Smooth muscle cell (in vitro differentiated cells): ENCODE measurements around the gene CD177. TPM values are rescaled to one million over a fixed set of nuclear protein-coding genes. Genes with fewer than 3 reads are reported as not detected.
"Not testable (repeated sequence)": the region's sequence is repeated elsewhere in the genome, so short reads cannot be mapped to it uniquely, and the experiment has no call there.

Experiments used
- DNase-seq: peaks from one replicate; lab custom pipeline; 2025; ENCODE audit not compliant: unreplicated experiment; lab: John Stamatoyannopoulos, UW
- H2AFZ ChIP-seq: fragments of 200-600 bp; sonication (generic); 2 replicates; pipeline ENCODE4 v1.6.0; 2016; ENCODE audit warnings: antibody characterized with exemption, low read depth, mild to moderate bottlenecking
- H3F3A ChIP-seq: fragments of 200-600 bp; sonication (generic); 2 replicates; pipeline ENCODE4 v1.6.0; 2017; ENCODE audit warnings: antibody characterized with exemption, low read depth
- H3K27ac ChIP-seq: fragments of 200-600 bp; sonication (generic); 2 replicates; pipeline ENCODE4 v1.5.1; 2016; ENCODE audit warnings: low read depth, mild to moderate bottlenecking
- H3K27me3 ChIP-seq: fragments of 200-600 bp; sonication (generic); 2 replicates; pipeline ENCODE4 v1.6.1; 2016; ENCODE audit warnings: low read depth, mild to moderate bottlenecking
- H3K36me3 ChIP-seq: fragments of 200-600 bp; sonication (generic); 2 replicates; pipeline ENCODE4 v1.5.1; 2016; ENCODE audit warnings: low read depth
- H3K4me1 ChIP-seq: fragments of 200-600 bp; sonication (generic); 2 replicates; pipeline ENCODE4 v1.5.1; 2016; ENCODE audit warnings: low read depth
- H3K4me2 ChIP-seq: fragments of 200-600 bp; sonication (generic); 2 replicates; pipeline ENCODE4 v1.6.0; 2016; ENCODE audit warnings: mild to moderate bottlenecking
- H3K4me3 ChIP-seq: fragments of 200-600 bp; sonication (generic); 2 replicates; pipeline ENCODE4 v1.5.1; 2016; ENCODE audit warnings: mild to moderate bottlenecking
- H3K79me2 ChIP-seq: fragments of 200-600 bp; sonication (generic); 2 replicates; pipeline ENCODE4 v1.6.0; 2016; ENCODE audit warnings: low read depth, mild to moderate bottlenecking
- H3K9ac ChIP-seq: fragments of 200-600 bp; sonication (generic); 2 replicates; pipeline ENCODE4 v1.6.0; 2016; ENCODE audit warnings: low read depth
- H3K9me3 ChIP-seq: fragments of 200-600 bp; sonication (generic); replicated peaks from 2 replicates; pipeline ENCODE4 v1.5.1; 2016; ENCODE audit warnings: low read depth
- H4K20me1 ChIP-seq: fragments of 200-600 bp; sonication (generic); 2 replicates; pipeline ENCODE4 v1.6.0; 2016; ENCODE audit warnings: low read depth
- WGBS: methylation state at CpG from one replicate; pipeline ENCODE4 v1.1.7; 2016; ENCODE audit warnings: low lambda C conversion rate; 5-methylcytosine and 5-hydroxymethylcytosine counted together
- polyA plus RNA-seq: library from polyadenylated mRNA; unstranded; fragments of >200 nt; fragmentation: Nextera tagmentation; extraction: Ambion mirVana; gene quantifications from 2 replicates; pipeline ENCODE4 v1.2.1, GENCODE V29; 2016
- total RNA-seq: library from RNA; depleted of rRNA; stranded (reverse); fragments of >200 nt; gene quantifications from 2 replicates; pipeline ENCODE4 v1.2.3, GENCODE V29; 2014
- TF ChIP-seq, protein P1 (sequence below): fragments of 200-600 bp; sonication (generic); IDR thresholded peaks from 2 replicates; pipeline ENCODE4 v1.5.1; 2017; ENCODE audit warnings: borderline replicate concordance, mild to moderate bottlenecking, antibody characterized with exemption; ENCODE audit not compliant: insufficient read depth, poor library complexity, severe bottlenecking

The CD177 gene
- total and polyA plus RNA-seq, 2 experiments from 2014 or later = not detected

DNA sequence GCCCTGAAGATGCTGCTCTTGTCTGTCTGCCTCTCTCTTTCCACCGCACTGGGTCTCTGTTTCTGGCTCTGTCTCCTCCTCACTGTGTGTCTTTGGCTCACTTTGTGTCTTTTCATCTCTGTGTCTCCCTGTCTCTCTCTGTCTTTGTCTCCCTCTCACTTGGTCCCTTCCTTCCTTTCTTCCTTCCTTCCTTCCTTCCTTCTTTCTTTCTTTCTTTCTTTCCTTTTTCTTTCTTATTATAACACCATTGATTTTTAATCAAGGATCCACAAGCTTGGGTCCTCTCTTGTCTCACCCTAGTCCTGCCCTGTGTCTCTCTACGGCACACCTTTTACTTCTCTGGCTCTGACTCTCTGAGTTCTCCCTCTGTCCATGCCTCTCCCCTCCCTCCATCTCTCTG lies 14.3 kb downstream of the CD177 start:
- Histone ChIP-seq H3K36me3 (no peaks in the 10 kb centered on the region), H3K27me3 (no peaks in the 10 kb centered on the region), H2AFZ (no peak overlapping the region), H3K27ac (no peak overlapping the region), H3K4me2 (no peak overlapping the region), H3F3A (no peaks in the 10 kb centered on the region), H3K79me2 (no peaks in the 10 kb centered on the region), H3K4me1 (no peaks in the 10 kb centered on the region), H3K9me3 (no peaks in the 10 kb centered on the region), H4K20me1 (no peaks in the 10 kb centered on the region), H3K9ac (no peak overlapping the region), H3K4me3 (no peak overlapping the region)
- 79% methylated on average over 2 of the region's 2 CpGs for WGBS
- TF ChIP-seq, protein P1, sequence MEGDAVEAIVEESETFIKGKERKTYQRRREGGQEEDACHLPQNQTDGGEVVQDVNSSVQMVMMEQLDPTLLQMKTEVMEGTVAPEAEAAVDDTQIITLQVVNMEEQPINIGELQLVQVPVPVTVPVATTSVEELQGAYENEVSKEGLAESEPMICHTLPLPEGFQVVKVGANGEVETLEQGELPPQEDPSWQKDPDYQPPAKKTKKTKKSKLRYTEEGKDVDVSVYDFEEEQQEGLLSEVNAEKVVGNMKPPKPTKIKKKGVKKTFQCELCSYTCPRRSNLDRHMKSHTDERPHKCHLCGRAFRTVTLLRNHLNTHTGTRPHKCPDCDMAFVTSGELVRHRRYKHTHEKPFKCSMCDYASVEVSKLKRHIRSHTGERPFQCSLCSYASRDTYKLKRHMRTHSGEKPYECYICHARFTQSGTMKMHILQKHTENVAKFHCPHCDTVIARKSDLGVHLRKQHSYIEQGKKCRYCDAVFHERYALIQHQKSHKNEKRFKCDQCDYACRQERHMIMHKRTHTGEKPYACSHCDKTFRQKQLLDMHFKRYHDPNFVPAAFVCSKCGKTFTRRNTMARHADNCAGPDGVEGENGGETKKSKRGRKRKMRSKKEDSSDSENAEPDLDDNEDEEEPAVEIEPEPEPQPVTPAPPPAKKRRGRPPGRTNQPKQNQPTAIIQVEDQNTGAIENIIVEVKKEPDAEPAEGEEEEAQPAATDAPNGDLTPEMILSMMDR = no peak
- DNase-seq = no peak

- H3K27ac ChIP-seq, H3K4me3 ChIP-seq, H3K4me1 ChIP-seq, DNase-seq, H3K9me3 ChIP-seq, H4K20me1 ChIP-seq, H3F3A ChIP-seq, H3K9ac ChIP-seq, H3K27me3 ChIP-seq, H2AFZ ChIP-seq, H3K4me2 ChIP-seq, H3K36me3 ChIP-seq, H3K79me2 ChIP-seq: not testable (repeated sequence)
- 74% methylated on average over 6 of the region's 9 CpGs for WGBS
Measured at GRCh38 chr19:43368897-43369296, 15.4 kb downstream of the CD177 start.

DNA sequence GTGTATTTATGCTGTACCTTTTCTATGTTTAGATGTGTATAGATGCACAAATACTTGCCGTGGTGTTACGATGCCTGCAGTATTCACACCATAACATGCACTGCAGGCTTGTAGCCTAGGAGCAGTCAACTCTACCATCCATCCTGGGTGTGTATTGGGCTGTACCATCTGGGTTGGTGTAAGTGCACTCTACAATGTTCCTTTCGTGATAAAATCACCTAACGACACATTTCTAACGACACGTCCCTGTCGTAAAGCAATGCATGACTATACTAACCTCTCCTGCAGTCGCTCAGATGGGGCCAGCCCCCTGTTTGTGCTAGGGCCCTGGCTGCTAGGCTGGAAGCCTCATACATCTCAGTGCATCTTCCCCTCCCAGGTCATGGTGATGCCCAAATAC lies 18.4 kb downstream of the CD177 start:
- TF ChIP-seq, protein P1 = no peak
- Histone ChIP-seq H3K9ac (no peak overlapping the region), H3K4me2 (no peak overlapping the region), H3K9me3 (no peaks in the 10 kb centered on the region), H3K4me3 (no peak overlapping the region), H3K27me3 (no peaks in the 10 kb centered on the region), H3F3A (no peaks in the 10 kb centered on the region), H4K20me1 (no peaks in the 10 kb centered on the region), H3K36me3 (no peaks in the 10 kb centered on the region), H3K79me2 (no peaks in the 10 kb centered on the region), H3K4me1 (no peaks in the 10 kb centered on the region), H2AFZ (no peak overlapping the region), H3K27ac (no peak overlapping the region)
- WGBS = 85% methylated on average over 8 of the region's 8 CpGs
- DNase-seq = no peak

- H3K4me3 ChIP-seq = no peak overlapping the region
- H4K20me1 ChIP-seq = no peaks in the 10 kb centered on the region
- WGBS = 93% methylated on average over 6 of the region's 7 CpGs
- H3K4me1 ChIP-seq = no peaks in the 10 kb centered on the region
- DNase-seq = no peak
- TF ChIP-seq, protein P1 = no peak
- no peaks in the 10 kb centered on the region for H3K36me3 ChIP-seq
- H3F3A ChIP-seq = no peaks in the 10 kb centered on the region
- no peak overlapping the region for H3K27ac ChIP-seq
- no peaks in the 10 kb centered on the region for H3K79me2 ChIP-seq
- H3K27me3 ChIP-seq = no peaks in the 10 kb centered on the region
- no peaks in the 10 kb centered on the region for H3K9me3 ChIP-seq
- no peak overlapping the region for H3K9ac ChIP-seq
- H2AFZ ChIP-seq = no peak overlapping the region
- no peak overlapping the region for H3K4me2 ChIP-seq
Measured at GRCh38 chr19:43372462-43372861, 19.0 kb downstream of the CD177 start.

GRCh38 chr19:43377624-43378023 lies 24.1 kb downstream of the CD177 start:
- H3K4me1 ChIP-seq, DNase-seq, H3K79me2 ChIP-seq, H3F3A ChIP-seq, H3K4me2 ChIP-seq, H3K9ac ChIP-seq, H2AFZ ChIP-seq, H4K20me1 ChIP-seq, H3K4me3 ChIP-seq, H3K36me3 ChIP-seq, H3K9me3 ChIP-seq, H3K27ac ChIP-seq, H3K27me3 ChIP-seq: not testable (repeated sequence)
- no CpG with 5 or more reads among the region's 3 CpGs for WGBS
